Activated naive CD4-positive, alpha-beta T cell treated with anti-CD3 and anti-CD28 coated beads, Interleukin-2, amount 50 U/mL, for 16 hours (primary cell): ENCODE measurements around the gene MBL2.

ENCODE experiments used
- DNase-seq: peaks from one replicate; pipeline ENCODE4 v3.0.0-alpha.2; 2020

The MBL2 gene

DNA sequence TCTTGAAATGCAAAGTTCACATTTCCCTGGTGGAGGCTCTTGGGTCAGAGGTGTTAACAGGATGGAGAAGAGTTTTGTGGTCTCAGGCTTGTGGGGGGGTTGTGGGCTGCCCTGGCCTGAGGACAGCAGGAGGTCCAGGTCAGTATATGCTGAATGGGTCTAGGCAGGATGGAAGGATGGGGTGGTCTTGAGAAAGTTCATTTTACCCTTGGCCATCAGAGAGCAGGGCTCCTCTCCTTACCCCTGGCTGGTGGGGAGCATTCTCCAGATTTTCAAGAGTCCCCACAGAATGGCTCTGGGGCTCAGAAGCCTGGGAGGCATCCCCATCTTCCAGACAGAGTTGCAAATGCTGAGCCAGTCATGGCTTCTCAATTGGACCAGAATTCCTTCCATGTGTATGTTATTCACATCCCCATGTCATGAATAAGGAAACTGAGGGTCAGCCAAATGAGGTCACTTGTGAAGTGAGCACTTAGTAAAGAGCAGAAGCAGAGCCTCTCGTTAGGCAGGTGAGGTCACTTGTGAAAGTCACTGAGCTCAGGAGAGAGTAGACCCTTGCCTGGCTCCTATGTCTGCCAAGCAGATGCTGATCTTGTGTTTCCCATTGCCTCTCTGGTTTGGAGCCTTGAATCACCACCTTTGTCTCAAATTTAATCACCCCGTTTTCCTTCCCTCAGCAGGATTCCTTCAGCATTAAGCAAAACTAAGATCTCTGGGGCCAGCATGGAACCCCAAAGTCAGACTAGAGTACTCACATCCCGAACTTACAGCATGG lies 33.0 kb downstream of the MBL2 start:
- DNase-seq, result no peak

DNA sequence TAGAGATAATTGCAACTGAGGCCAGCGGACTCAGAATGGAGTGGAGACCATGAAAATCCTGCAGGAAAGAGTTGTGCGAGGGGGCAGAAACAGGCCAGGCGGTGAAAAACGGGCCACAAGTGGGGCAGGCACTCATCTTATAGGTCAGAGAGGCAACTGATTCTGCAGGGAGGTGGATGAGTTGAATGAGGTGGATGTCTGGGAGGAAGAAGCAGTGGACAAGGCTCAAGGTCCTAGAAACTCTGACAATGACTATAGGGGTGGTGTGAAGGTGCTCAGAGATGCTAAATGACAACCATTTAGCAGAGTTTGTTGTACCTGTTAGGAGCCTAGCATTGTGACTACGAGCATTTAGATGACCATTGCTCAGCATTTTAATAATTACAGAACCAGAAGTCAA lies 33.6 kb downstream of the MBL2 start:
- no peak for DNase-seq

DNA sequence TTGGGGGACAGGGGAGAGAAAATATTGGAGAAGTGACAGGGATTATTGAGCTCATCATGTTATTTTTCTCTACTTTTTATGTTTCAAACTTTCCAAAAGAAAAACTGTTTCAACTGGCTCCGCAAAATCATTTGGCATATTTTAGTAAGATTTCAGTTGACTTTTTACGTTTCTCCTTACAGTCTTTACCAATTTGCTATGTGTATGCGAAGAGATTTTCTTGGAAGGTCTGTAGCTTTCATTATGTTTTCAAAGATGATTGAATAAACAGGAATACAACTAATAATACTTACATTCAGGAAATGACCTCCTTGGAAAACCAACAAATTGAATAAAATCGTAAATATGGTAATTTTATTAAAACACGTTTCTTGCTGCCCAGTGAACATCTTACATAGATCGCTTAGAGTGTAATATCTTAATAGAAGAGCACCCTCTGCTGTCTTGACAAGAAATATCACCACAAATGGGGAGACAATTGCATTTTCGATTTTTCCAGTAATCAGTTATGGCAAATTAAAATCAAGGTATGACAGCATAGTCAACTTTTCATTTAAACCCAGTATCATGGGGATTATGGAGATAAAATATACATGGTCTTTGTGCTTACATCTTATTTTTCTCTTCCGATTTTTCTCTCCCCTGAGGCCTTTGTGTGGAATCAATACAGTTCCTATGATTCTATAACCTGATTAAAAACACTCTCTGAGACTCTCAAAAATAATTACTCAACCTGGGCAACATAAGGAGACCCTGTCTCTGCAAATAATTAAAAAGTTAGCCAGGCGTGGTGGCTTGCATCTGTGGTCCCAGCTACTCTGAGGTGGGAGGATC lies 43.1 kb downstream of the MBL2 start:
- DNase-seq, result no peak

DNA sequence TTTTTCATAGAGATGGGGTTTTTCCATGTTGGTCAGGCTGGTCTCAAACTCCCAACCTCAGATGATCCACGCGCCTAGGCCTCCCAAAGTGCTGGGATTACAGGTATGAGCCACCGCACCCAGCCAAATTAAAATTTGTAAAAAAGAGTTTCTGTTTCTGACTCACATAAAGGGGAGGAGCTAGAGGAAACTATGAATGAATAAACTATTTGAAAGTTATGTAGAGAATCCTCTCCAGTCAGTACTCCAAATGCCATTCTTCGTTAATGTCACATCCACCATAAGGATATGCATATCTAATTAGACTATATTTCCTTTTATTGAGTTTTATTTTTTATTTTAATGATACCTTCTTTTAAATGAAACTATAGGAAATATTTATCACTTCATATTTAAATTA lies 52.6 kb downstream of the MBL2 start:
- DNase-seq, result no peak
